H1 (cell line): ENCODE data around the gene EVI5. TPM values are rescaled to one million over a fixed set of nuclear protein-coding genes. Genes with fewer than 3 reads are reported as not detected.

Experiments
- CHD1 ChIP-seq: IDR thresholded peaks from 2 replicates; pipeline ENCODE4 v1.6.1; 2012; ENCODE audit warnings: low read depth, low read length, improper control_type of control experiment
- EP300 ChIP-seq, 2 experiments: IDR thresholded peaks; 1 replicate in 1 of 2; 2 replicates in 1 of 2; pipeline ENCODE4 v1.6.1; 2011 to 2012; ENCODE audit warnings: low read depth in 2 of 2, low read length in 2 of 2, mild to moderate bottlenecking in 2 of 2, borderline replicate concordance in 1 of 2, inconsistent platforms in 1 of 2, moderate library complexity in 1 of 2
- polyA plus RNA-seq, 7 experiments: library from polyadenylated mRNA; depleted of rRNA in 3 of 7; stranded (reverse) in 5 of 7; unstranded in 2 of 7; fragments of >200 nt in 5 of 7; fragments of 200-250 nt in 2 of 7; gene quantifications; 1 replicate in 5 of 7; 2 replicates in 1 of 7; 4 replicates in 1 of 7; pipeline versions ENCODE4 v1.2.1 to v1.2.3, GENCODE V29; 2011 to 2013; ENCODE audit warnings: missing spikeins in 2 of 7, mixed read lengths in 2 of 7
- total RNA-seq: library from RNA; stranded (reverse); fragmentation: NEBNext Ultra II Directional; extraction: Animal tissue kit (Norgen Biotek cat#: 25700); gene quantifications from 2 replicates; pipeline ENCODE4 v1.2.1, GENCODE V29; 2021
- TF ChIP-seq, protein P1 (sequence below): fragments of 300-600 bp; sonication (generic); IDR thresholded peaks from 2 replicates; pipeline ENCODE4 v1.7.1; 2012; ENCODE audit warnings: low read length, moderate library complexity, mild to moderate bottlenecking, inconsistent platforms; ENCODE audit not compliant: insufficient replicate concordance

The EVI5 gene
- total and polyA plus RNA-seq, 2 of the 8 experiments (the other 6 are each of a cell fraction or from before 2014, with no cell fraction given) = 1.7 to 13.7 TPM

- TF ChIP-seq, protein P1, sequence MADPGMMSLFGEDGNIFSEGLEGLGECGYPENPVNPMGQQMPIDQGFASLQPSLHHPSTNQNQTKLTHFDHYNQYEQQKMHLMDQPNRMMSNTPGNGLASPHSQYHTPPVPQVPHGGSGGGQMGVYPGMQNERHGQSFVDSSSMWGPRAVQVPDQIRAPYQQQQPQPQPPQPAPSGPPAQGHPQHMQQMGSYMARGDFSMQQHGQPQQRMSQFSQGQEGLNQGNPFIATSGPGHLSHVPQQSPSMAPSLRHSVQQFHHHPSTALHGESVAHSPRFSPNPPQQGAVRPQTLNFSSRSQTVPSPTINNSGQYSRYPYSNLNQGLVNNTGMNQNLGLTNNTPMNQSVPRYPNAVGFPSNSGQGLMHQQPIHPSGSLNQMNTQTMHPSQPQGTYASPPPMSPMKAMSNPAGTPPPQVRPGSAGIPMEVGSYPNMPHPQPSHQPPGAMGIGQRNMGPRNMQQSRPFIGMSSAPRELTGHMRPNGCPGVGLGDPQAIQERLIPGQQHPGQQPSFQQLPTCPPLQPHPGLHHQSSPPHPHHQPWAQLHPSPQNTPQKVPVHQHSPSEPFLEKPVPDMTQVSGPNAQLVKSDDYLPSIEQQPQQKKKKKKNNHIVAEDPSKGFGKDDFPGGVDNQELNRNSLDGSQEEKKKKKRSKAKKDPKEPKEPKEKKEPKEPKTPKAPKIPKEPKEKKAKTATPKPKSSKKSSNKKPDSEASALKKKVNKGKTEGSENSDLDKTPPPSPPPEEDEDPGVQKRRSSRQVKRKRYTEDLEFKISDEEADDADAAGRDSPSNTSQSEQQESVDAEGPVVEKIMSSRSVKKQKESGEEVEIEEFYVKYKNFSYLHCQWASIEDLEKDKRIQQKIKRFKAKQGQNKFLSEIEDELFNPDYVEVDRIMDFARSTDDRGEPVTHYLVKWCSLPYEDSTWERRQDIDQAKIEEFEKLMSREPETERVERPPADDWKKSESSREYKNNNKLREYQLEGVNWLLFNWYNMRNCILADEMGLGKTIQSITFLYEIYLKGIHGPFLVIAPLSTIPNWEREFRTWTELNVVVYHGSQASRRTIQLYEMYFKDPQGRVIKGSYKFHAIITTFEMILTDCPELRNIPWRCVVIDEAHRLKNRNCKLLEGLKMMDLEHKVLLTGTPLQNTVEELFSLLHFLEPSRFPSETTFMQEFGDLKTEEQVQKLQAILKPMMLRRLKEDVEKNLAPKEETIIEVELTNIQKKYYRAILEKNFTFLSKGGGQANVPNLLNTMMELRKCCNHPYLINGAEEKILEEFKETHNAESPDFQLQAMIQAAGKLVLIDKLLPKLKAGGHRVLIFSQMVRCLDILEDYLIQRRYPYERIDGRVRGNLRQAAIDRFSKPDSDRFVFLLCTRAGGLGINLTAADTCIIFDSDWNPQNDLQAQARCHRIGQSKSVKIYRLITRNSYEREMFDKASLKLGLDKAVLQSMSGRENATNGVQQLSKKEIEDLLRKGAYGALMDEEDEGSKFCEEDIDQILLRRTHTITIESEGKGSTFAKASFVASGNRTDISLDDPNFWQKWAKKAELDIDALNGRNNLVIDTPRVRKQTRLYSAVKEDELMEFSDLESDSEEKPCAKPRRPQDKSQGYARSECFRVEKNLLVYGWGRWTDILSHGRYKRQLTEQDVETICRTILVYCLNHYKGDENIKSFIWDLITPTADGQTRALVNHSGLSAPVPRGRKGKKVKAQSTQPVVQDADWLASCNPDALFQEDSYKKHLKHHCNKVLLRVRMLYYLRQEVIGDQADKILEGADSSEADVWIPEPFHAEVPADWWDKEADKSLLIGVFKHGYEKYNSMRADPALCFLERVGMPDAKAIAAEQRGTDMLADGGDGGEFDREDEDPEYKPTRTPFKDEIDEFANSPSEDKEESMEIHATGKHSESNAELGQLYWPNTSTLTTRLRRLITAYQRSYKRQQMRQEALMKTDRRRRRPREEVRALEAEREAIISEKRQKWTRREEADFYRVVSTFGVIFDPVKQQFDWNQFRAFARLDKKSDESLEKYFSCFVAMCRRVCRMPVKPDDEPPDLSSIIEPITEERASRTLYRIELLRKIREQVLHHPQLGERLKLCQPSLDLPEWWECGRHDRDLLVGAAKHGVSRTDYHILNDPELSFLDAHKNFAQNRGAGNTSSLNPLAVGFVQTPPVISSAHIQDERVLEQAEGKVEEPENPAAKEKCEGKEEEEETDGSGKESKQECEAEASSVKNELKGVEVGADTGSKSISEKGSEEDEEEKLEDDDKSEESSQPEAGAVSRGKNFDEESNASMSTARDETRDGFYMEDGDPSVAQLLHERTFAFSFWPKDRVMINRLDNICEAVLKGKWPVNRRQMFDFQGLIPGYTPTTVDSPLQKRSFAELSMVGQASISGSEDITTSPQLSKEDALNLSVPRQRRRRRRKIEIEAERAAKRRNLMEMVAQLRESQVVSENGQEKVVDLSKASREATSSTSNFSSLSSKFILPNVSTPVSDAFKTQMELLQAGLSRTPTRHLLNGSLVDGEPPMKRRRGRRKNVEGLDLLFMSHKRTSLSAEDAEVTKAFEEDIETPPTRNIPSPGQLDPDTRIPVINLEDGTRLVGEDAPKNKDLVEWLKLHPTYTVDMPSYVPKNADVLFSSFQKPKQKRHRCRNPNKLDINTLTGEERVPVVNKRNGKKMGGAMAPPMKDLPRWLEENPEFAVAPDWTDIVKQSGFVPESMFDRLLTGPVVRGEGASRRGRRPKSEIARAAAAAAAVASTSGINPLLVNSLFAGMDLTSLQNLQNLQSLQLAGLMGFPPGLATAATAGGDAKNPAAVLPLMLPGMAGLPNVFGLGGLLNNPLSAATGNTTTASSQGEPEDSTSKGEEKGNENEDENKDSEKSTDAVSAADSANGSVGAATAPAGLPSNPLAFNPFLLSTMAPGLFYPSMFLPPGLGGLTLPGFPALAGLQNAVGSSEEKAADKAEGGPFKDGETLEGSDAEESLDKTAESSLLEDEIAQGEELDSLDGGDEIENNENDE = no peak
- no peak for TF ChIP-seq EP300 (IDR thresholded peaks at IDR 0.05; ENCODE audit: borderline replicate concordance in 1 of 2, low read depth in 2 of 2, low read length in 2 of 2)
- no peak for TF ChIP-seq CHD1
Observed at GRCh38 chr1:92563457-92564216, 221.3 kb downstream of the EVI5 start (continued).
